Esophagus squamous epithelium (tissue), 4 donors: ENCODE data around the gene TSPYL4.

Experiments
- CTCF ChIP-seq, 6 experiments: fragments of 450-650 bp in 4 of 6; fragments of 200-600 bp in 2 of 6; sonication (generic) in 2 of 6; IDR thresholded peaks; one replicate each; pipeline ENCODE4 v1.5.1; 2016 to 2019; ENCODE audit warnings: antibody characterized with exemption in 6 of 6, mild to moderate bottlenecking in 4 of 6, moderate library complexity in 4 of 6
- POLR2A ChIP-seq, 4 donors: fragments of 450-650 bp; IDR thresholded peaks; one replicate each; pipeline ENCODE4 v1.6.1; 2017; ENCODE audit warnings: antibody characterized with exemption in 4 of 4, mild to moderate bottlenecking in 4 of 4, moderate library complexity in 3 of 4

DNA sequence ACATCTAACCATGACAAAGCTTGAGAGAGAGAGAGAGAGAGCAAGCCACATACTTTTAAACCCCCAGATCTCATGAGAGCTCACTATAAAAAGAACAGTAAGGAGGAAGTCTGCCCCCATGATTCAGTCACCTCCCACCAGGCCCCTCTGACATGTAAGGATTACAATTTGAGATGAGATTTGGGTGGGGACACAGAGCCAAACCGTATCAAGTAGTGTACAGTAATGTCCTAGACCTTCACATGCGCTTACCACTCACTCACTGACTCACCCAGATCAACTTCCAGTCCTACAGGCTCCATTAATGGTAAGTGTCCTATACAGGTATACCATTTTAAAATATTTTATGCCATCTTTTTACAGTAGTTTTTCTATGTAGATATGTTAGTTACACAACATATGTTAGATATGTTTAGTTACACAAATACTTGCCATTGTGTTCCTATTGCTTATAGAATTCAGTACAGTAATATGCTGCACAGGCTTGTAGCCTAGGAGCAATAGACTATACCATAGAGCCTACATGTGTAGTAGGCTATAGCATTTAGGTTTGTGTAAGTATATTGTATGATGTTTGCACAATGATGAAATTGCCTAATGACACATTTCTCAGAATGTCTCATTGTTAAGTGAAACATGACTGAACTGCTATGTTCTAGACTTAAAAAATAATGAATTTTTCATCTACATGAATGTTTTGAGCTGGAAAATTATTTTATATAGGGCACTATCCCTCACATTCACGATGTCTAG is 14.1 kb upstream of the TSPYL4 start:
- TF ChIP-seq POLR2A (IDR thresholded peaks at IDR 0.05) (no peak), CTCF (IDR thresholded peaks at IDR 0.05) (no peak)
